ENCODE results near the gene NT5C.
"Not testable (repeated sequence)": the region's sequence is repeated elsewhere in the genome, so short reads cannot be mapped to it uniquely, and the experiment has no call there.

The NT5C gene

DNA sequence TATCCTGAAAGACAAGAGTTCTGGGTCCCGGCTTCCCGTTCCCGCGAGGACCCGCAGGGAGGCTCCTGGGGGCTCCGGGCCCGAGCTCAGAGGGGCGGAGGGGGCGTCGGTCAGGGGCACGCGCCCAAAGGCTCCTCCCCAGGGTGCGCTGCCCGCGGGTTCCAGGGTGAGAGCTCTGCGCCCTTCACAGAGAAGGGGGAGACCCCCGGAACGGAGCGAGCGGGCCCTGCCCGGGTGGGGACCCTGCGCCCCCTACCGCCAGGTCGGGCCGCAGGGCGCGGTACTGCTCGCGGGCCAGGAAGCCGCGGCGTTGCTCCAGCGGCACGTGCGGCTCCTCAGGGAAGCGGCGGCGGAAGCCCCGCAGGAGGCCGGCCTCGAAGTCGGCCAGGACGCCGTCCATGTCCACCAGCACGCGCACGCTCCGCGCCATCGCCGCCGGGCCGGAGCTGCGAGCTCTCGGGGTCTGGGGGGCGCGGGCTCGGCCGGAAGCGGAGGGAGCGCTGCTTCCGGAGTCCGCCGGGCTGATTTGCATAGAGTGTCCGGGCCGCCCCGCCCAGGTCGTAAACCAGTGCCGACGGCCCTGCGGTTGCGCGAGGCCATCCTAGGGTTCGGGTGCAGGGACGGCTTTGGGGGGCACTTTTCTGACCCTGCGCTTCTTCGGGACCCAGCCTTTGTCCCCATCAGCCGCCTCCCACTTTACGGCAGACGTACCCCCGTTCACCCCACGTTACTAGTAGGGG lies at the start of gene NT5C:
Gene NT5C, minus strand, starts transcription at position 465 of the 740 bp plus-strand sequence. Its CDS starts 35 bp downstream, at position 430.
- no peaks in the 10 kb centered on the region for H3K27me3 Mint-ChIP-seq
- peak within 1 kb of the TSS; percentile 85 for H3K4me3 Mint-ChIP-seq
- peak within 1 kb of the TSS; percentile 85 for H3K27ac Mint-ChIP-seq
- peaks cover 23% of the 10 kb centered on the region for H3K4me1 Mint-ChIP-seq (ENCODE audit: low read depth)
- no peaks in the 10 kb centered on the region for H3K9me3 Mint-ChIP-seq
- intact Hi-C loops (cut with micrococcal nuclease) = loop anchor here (2.0 kb wide), 1 partner anchor 17 kb away; no protein-coding TSS in a partner anchor
- peaks cover 60% of the 10 kb centered on the region for H3K36me3 Mint-ChIP-seq (ENCODE audit: low read depth)

- no peaks in the 10 kb centered on the region for H3K27me3 Mint-ChIP-seq
- H3K4me1 Mint-ChIP-seq (ENCODE audit: low read depth) = peaks cover 29% of the 10 kb centered on the region
- no peaks in the 10 kb centered on the region for H3K9me3 Mint-ChIP-seq
- peaks cover 62% of the 10 kb centered on the region for H3K36me3 Mint-ChIP-seq (ENCODE audit: low read depth)
- H3K27ac Mint-ChIP-seq = peak overlapping the region; percentile 99
- H3K4me3 Mint-ChIP-seq = peak overlapping the region; percentile 79
- intact Hi-C loops (cut with micrococcal nuclease) = no loop called here
These were observed 49.6 kb upstream of the NT5C start for GRCh38 chr17:75181110-75181509.

DNA sequence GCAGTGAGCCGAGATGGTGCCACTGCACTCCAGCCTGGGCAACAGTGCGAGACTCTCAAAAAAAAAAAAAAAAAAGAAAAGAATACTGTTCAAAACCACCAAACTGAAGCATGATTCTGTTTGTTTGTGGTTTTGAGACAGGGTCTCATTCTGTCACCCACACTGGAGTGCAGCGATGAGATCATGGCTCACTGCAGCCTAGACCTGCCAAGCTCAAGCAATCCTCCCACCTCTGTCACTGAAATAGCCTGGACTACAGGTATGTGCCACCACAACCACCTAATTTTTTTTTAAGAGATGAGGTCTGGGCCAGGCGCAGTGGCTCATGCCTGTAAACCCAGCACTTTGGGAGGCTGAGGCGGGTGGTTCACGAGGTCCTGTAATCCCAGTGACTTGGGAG lies 46.9 kb upstream of the NT5C start:
- intact Hi-C loops (cut with micrococcal nuclease) = loop anchor here (10.0 kb wide), 1 partner anchor 114 kb away; no protein-coding TSS in a partner anchor
- H3K27me3 Mint-ChIP-seq = no peaks in the 10 kb centered on the region
- H3K27ac Mint-ChIP-seq = no peak overlapping the region
- H3K9me3 Mint-ChIP-seq = no peaks in the 10 kb centered on the region
- no peak overlapping the region for H3K4me3 Mint-ChIP-seq
- H3K36me3 Mint-ChIP-seq (ENCODE audit: low read depth) = peaks cover 88% of the 10 kb centered on the region
- peaks cover 17% of the 10 kb centered on the region for H3K4me1 Mint-ChIP-seq (ENCODE audit: low read depth)

GRCh38 chr17:75176625-75177024 lies 45.1 kb upstream of the NT5C start:
- Mint-ChIP-seq H3K36me3 (ENCODE audit: low read depth) (peaks cover 94% of the 10 kb centered on the region), H3K27ac (no peak overlapping the region), H3K4me3 (no peak overlapping the region), H3K4me1 (ENCODE audit: low read depth) (peaks cover 13% of the 10 kb centered on the region), H3K9me3 (no peaks in the 10 kb centered on the region), H3K27me3 (no peaks in the 10 kb centered on the region)
- intact Hi-C loops (cut with micrococcal nuclease) = loop anchor here (10.0 kb wide), 1 partner anchor 112 kb away; no protein-coding TSS in a partner anchor

- H3K27ac Mint-ChIP-seq = no peak overlapping the region
- H3K27me3 Mint-ChIP-seq = no peaks in the 10 kb centered on the region
- H3K9me3 Mint-ChIP-seq = no peaks in the 10 kb centered on the region
- intact Hi-C loops (cut with micrococcal nuclease) = loop anchor here (10.0 kb wide), 1 partner anchor 110 kb away; no protein-coding TSS in a partner anchor
- peaks cover 7% of the 10 kb centered on the region for H3K4me1 Mint-ChIP-seq (ENCODE audit: low read depth)
- H3K36me3 Mint-ChIP-seq (ENCODE audit: low read depth) = peaks cover 98% of the 10 kb centered on the region
- no peak overlapping the region for H3K4me3 Mint-ChIP-seq
These were observed 43.5 kb upstream of the NT5C start for GRCh38 chr17:75174996-75175395.

GRCh38 chr17:75173526-75173925 lies 42.0 kb upstream of the NT5C start:
- no peak overlapping the region for H3K27ac Mint-ChIP-seq
- H3K9me3 Mint-ChIP-seq = no peaks in the 10 kb centered on the region
- no peaks in the 10 kb centered on the region for H3K27me3 Mint-ChIP-seq
- peaks cover 98% of the 10 kb centered on the region for H3K36me3 Mint-ChIP-seq (ENCODE audit: low read depth)
- H3K4me3 Mint-ChIP-seq = no peak overlapping the region
- intact Hi-C loops (cut with micrococcal nuclease) = loop anchor here (10.0 kb wide), 1 partner anchor 109 kb away; no protein-coding TSS in a partner anchor
- no peaks in the 10 kb centered on the region for H3K4me1 Mint-ChIP-seq (ENCODE audit: low read depth)

DNA sequence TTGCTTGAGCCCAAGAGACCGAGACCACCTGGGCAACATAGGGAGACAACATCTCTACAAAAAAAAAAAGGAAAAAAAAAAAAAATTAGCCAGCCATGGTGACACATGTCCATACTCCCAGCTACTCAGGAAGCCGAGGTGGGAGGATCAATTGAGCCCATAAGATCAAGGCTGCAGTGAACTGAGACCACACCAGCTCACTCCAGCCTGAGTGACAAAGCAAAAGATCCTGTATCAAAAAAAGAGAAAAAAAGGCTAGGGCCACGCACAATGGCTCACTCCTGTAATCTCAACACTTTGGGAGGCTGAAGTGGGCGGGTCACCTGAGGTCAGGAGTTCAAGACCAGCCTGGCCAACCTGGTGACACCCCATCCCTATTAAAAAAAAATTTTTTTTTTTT lies 37.5 kb upstream of the NT5C start:
- H3K4me1 Mint-ChIP-seq (ENCODE audit: low read depth) = no peaks in the 10 kb centered on the region
- no peak overlapping the region for H3K27ac Mint-ChIP-seq
- no peaks in the 10 kb centered on the region for H3K27me3 Mint-ChIP-seq
- intact Hi-C loops (cut with micrococcal nuclease) = no loop called here
- peaks cover 95% of the 10 kb centered on the region for H3K36me3 Mint-ChIP-seq (ENCODE audit: low read depth)
- H3K9me3 Mint-ChIP-seq = no peaks in the 10 kb centered on the region
- no peak overlapping the region for H3K4me3 Mint-ChIP-seq

DNA sequence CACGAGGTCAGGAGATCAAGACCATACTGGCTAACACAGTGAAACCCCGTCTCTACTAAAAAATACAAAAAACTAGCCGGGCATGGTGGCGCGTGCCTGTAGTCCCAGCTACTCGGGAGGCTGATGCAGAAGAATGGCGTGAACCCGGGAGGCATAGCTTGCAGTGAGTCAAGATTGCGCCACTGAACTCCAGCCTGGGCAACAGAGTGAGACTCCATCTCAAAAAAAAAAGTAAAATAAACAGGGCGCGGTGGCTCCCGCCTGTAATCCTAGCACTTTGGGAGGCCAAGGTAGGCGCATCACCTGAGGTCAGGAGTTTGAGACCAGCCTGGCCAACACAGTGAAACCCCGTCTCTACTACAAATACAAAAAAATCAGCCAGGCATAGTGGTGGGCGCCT lies 33.1 kb upstream of the NT5C start:
- intact Hi-C loops (cut with micrococcal nuclease); H3K9me3 Mint-ChIP-seq; H3K4me3 Mint-ChIP-seq; H3K4me1 Mint-ChIP-seq (ENCODE audit: low read depth); H3K27me3 Mint-ChIP-seq; H3K27ac Mint-ChIP-seq: not testable (repeated sequence)
- peaks cover 58% of the 10 kb centered on the region for H3K36me3 Mint-ChIP-seq (ENCODE audit: low read depth)

DNA sequence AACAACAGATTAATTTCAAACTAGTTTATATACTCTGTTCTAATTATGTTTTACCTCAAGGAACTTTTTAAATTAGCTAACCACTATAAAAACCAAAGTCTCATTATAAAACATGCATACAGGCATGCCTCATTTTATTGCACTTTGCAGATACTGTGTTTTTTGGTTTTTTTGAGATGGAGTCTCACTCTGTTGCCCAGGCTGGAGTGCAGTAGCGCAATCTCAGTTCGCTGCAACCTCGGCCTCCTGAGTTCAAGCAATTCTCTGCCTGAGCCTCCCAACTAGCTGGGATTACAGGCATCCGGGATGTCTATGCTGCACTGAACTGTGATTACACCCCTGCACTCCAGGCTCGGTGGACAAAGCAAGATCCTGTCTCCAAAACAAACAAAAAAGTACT lies 31.5 kb upstream of the NT5C start:
- no peaks in the 10 kb centered on the region for H3K4me1 Mint-ChIP-seq (ENCODE audit: low read depth)
- intact Hi-C loops (cut with micrococcal nuclease) = no loop called here

DNA sequence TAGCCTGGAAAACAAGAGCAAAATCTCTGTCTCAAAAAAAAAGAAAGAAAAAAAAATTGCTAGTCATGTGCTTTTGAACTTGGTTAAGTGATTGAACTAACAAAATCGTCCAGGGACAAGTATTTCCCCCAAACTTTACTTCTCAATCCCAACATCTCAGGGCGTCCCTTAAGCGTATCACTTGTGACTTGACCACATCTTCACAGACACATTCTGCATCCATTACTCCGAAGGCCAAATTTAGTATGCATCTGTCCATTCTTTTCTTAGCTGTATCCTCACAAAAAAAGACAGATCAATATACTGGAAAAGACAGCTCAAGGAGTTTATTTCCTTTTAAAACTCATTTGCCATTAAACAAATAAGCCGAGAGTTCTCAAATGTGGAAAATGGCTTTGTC lies 28.7 kb upstream of the NT5C start:
- no peak overlapping the region for H3K4me3 Mint-ChIP-seq
- H3K27me3 Mint-ChIP-seq = no peaks in the 10 kb centered on the region

More for the DNA sequence above, 31.5 kb upstream of the NT5C start:
- Mint-ChIP-seq H3K36me3 (ENCODE audit: low read depth) (peaks cover 42% of the 10 kb centered on the region), H3K9me3 (no peaks in the 10 kb centered on the region), H3K27ac (no peak overlapping the region), H3K27me3 (no peaks in the 10 kb centered on the region), H3K4me3 (no peak overlapping the region)

GRCh38 chr17:75159196-75160031 lies 27.9 kb upstream of the NT5C start:
- Mint-ChIP-seq H3K9me3 (no peaks in the 10 kb centered on the region), H3K4me1 (ENCODE audit: low read depth) (peaks cover 10% of the 10 kb centered on the region), H3K36me3 (ENCODE audit: low read depth) (peaks cover 11% of the 10 kb centered on the region), H3K27ac (no peak overlapping the region), H3K4me3 (no peak overlapping the region), H3K27me3 (no peaks in the 10 kb centered on the region)
- intact Hi-C loops (cut with micrococcal nuclease) = no loop called here

More for the DNA sequence above, 28.7 kb upstream of the NT5C start:
- no peaks in the 10 kb centered on the region for H3K9me3 Mint-ChIP-seq
- intact Hi-C loops (cut with micrococcal nuclease) = no loop called here
- peaks cover 17% of the 10 kb centered on the region for H3K36me3 Mint-ChIP-seq (ENCODE audit: low read depth)
- no peak overlapping the region for H3K27ac Mint-ChIP-seq
- H3K4me1 Mint-ChIP-seq (ENCODE audit: low read depth) = peaks cover 2% of the 10 kb centered on the region

- Mint-ChIP-seq H3K36me3 (ENCODE audit: low read depth) (peaks cover 11% of the 10 kb centered on the region), H3K4me1 (ENCODE audit: low read depth) (peaks cover 14% of the 10 kb centered on the region)
- H3K27me3 Mint-ChIP-seq; H3K4me3 Mint-ChIP-seq; H3K9me3 Mint-ChIP-seq; H3K27ac Mint-ChIP-seq; intact Hi-C loops (cut with micrococcal nuclease): not testable (repeated sequence)
These were observed 26.9 kb upstream of the NT5C start for GRCh38 chr17:75158480-75158879.

DNA sequence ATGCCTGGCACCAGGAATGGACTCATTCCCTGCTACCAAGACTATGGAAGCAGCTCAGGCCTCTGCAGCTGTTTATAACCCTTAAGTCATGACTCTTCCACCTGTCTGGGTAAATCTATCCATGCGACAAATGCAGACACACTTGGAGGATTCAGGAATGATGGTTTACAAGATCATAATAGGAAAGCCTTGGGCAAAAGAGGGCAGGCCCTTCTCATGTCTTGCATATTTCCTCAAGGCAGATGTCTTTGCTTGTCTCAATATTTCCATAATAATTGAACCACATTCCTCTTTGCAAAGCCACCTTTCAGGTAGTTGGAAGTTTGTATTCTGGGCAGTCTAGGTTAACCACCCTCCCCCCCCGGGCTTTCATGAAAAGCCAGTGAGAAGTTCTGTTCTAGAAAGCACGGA lies 23.7 kb upstream of the NT5C start:
- intact Hi-C loops (cut with micrococcal nuclease) = no loop called here
- no peak overlapping the region for H3K4me3 Mint-ChIP-seq

More for the DNA sequence above, 23.7 kb upstream of the NT5C start:
- Mint-ChIP-seq H3K36me3 (ENCODE audit: low read depth) (peaks cover 12% of the 10 kb centered on the region), H3K27ac (no peak overlapping the region), H3K27me3 (no peaks in the 10 kb centered on the region), H3K9me3 (no peaks in the 10 kb centered on the region), H3K4me1 (ENCODE audit: low read depth) (peaks cover 28% of the 10 kb centered on the region)
